HG03060 (cell line): Measurements from ENCODE around the gene OST4.
A peak's percentile ranks its signal among the peaks of the same experiment; 100 is the strongest.

ENCODE experiments used
- ATAC-seq: cut with Tn5 transposase; IDR thresholded peaks from one replicate; pipeline ENCODE4 v1.9.1; 2021; ENCODE audit warnings: low read depth, moderate number of reproducible peaks; ENCODE audit not compliant: unreplicated experiment

Gene OST4

GRCh38 chr2:27057184-27057583, 14.3 kb downstream of the OST4 start:
- ATAC-seq, result no peak

GRCh38 chr2:27054721-27055120, 16.7 kb downstream of the OST4 start:
- ATAC-seq, result no peak

GRCh38 chr2:27053776-27054175, 17.7 kb downstream of the OST4 start:
- ATAC-seq, result no peak

GRCh38 chr2:27053321-27053720, 18.1 kb downstream of the OST4 start:
- no peak for ATAC-seq

GRCh38 chr2:27051902-27052645, 19.4 kb downstream of the OST4 start:
- no peak for ATAC-seq

- ATAC-seq, result peak; percentile 55
These were observed 20.2 kb downstream of the OST4 start, which contains the start of gene AGBL5 for GRCh38 chr2:27050996-27051901. Gene AGBL5 (plus strand): TSS chr2:27051668. CDS start chr2:27052959, 1,291 bp downstream.

- ATAC-seq, result peak; percentile 44
These were observed 21.0 kb downstream of the OST4 start for GRCh38 chr2:27050281-27050995.

GRCh38 chr2:27049422-27050280, 21.8 kb downstream of the OST4 start:
- ATAC-seq, result no peak

- ATAC-seq, result no peak
These were observed 28.3 kb downstream of the OST4 start for GRCh38 chr2:27042985-27043634.

- peak; percentile 53 for ATAC-seq
These were observed 29.2 kb downstream of the OST4 start for GRCh38 chr2:27042159-27042661.

- ATAC-seq, result peak; percentile 25
These were observed 29.7 kb downstream of the OST4 start for GRCh38 chr2:27041752-27042151.

- no peak for ATAC-seq
These were observed 31.2 kb downstream of the OST4 start for GRCh38 chr2:27040282-27040681.

- no peak for ATAC-seq
These were observed 31.6 kb downstream of the OST4 start for GRCh38 chr2:27039871-27040270.

- no peak for ATAC-seq
These were observed 32.0 kb downstream of the OST4 start for GRCh38 chr2:27039426-27039825.

- no peak for ATAC-seq
These were observed 32.7 kb downstream of the OST4 start for GRCh38 chr2:27038631-27039339.

- ATAC-seq, result no peak
These were observed 33.4 kb downstream of the OST4 start for GRCh38 chr2:27038012-27038411.

- no peak for ATAC-seq
These were observed 38.1 kb downstream of the OST4 start for GRCh38 chr2:27033253-27033852.
